BLaER1 (cell line): ENCODE data around the gene SNAP25.

Experiments used
- H3K27ac ChIP-seq: shearing (Covaris generic); formaldehyde crosslinking; 2 replicates; pipeline ENCODE4 v1.8.1; 2022
- H3K27me3 ChIP-seq: shearing (Covaris generic); formaldehyde crosslinking; 2 replicates; pipeline ENCODE4 v1.8.1; 2022
- H3K36me3 ChIP-seq: shearing (Covaris generic); formaldehyde crosslinking; 2 replicates; pipeline ENCODE4 v1.8.1; 2022
- H3K4me1 ChIP-seq: shearing (Covaris generic); formaldehyde crosslinking; 2 replicates; pipeline ENCODE4 v1.8.1; 2022
- H3K4me2 ChIP-seq: shearing (Covaris generic); formaldehyde crosslinking; 2 replicates; pipeline ENCODE4 v1.8.1; 2022
- H3K4me3 ChIP-seq: shearing (Covaris generic); formaldehyde crosslinking; 2 replicates; pipeline ENCODE4 v1.8.1; 2022
- H3K9ac ChIP-seq: shearing (Covaris generic); formaldehyde crosslinking; 2 replicates; pipeline ENCODE4 v1.8.1; 2022
- H3K9me3 ChIP-seq: shearing (Covaris generic); formaldehyde crosslinking; 2 replicates; pipeline ENCODE4 v1.8.1; 2022
- H4K20me1 ChIP-seq: shearing (Covaris generic); formaldehyde crosslinking; 2 replicates; pipeline ENCODE4 v1.8.1; 2022
- Cebpa-rat ChIP-seq: shearing (Covaris generic); IDR thresholded peaks from 2 replicates; pipeline ENCODE4 v1.8.1; 2022

SNAP25 gene

GRCh38 chr20:10344953-10345352 is 126.3 kb downstream of the SNAP25 start:
- Histone ChIP-seq H3K4me2 (no peak overlapping the region), H3K27me3 (no peaks in the 10 kb centered on the region), H3K4me3 (no peak overlapping the region), H3K36me3 (no peaks in the 10 kb centered on the region), H4K20me1 (no peaks in the 10 kb centered on the region), H3K9me3 (peaks cover 16% of the 10 kb centered on the region), H3K27ac (no peak overlapping the region), H3K9ac (no peak overlapping the region), H3K4me1 (no peaks in the 10 kb centered on the region)
- TF ChIP-seq Cebpa-rat, result no peak

DNA sequence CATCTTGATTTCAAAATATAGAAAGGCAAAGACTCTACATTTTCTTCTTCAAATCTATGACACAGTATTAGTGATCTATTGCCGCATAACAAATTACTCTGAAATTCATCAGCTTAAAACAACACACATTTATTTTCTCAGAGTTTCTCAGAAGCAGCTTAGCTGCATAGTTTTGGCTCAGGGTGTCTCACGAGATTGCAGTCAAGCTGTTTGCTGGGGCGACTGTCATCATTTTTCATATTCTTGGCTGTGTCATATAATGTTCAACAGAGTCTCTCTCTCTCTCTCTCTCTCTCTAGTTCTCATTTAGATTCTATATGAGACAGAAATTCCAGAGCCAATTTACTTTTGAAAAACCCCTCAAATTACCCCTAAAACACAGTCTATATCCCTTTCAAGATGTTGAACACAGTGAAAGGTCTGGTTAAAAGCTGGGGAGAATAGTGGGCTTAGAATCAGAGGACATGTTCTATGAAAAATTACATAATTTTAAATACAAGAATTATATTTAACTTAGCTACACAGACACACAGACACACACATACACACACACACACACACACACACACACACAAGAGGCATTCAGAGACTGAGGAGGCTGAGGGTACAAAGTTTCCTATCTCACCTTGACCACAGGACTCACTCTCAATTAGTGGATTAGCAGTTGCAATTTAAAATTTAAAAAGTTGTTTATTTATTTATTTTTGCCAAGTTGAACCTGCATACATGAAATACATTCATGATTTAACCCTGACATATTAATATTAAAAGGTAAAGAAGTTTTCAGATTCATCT is 128.7 kb downstream of the SNAP25 start:
- no peak overlapping the region for H3K4me3 ChIP-seq
- no peak for TF ChIP-seq Cebpa-rat
- no peak overlapping the region for H3K4me2 ChIP-seq
- peaks cover 9% of the 10 kb centered on the region for H3K4me1 ChIP-seq
- H3K27me3 ChIP-seq, result no peaks in the 10 kb centered on the region
- H3K9ac ChIP-seq, result no peak overlapping the region
- H3K27ac ChIP-seq, result no peak overlapping the region
- H3K36me3 ChIP-seq, result no peaks in the 10 kb centered on the region
- no peaks in the 10 kb centered on the region for H4K20me1 ChIP-seq
- H3K9me3 ChIP-seq, result peaks cover under 1% of the 10 kb centered on the region

- no peaks in the 10 kb centered on the region for H3K9me3 ChIP-seq
- peaks cover 9% of the 10 kb centered on the region for H3K4me1 ChIP-seq
- H3K27me3 ChIP-seq, result no peaks in the 10 kb centered on the region
- no peak overlapping the region for H3K9ac ChIP-seq
- no peak overlapping the region for H3K4me3 ChIP-seq
- H4K20me1 ChIP-seq, result no peaks in the 10 kb centered on the region
- H3K27ac ChIP-seq, result no peak overlapping the region
- no peak for TF ChIP-seq Cebpa-rat
- H3K36me3 ChIP-seq, result no peaks in the 10 kb centered on the region
- H3K4me2 ChIP-seq, result no peak overlapping the region
These were observed 130.5 kb downstream of the SNAP25 start for GRCh38 chr20:10349118-10349517.

DNA sequence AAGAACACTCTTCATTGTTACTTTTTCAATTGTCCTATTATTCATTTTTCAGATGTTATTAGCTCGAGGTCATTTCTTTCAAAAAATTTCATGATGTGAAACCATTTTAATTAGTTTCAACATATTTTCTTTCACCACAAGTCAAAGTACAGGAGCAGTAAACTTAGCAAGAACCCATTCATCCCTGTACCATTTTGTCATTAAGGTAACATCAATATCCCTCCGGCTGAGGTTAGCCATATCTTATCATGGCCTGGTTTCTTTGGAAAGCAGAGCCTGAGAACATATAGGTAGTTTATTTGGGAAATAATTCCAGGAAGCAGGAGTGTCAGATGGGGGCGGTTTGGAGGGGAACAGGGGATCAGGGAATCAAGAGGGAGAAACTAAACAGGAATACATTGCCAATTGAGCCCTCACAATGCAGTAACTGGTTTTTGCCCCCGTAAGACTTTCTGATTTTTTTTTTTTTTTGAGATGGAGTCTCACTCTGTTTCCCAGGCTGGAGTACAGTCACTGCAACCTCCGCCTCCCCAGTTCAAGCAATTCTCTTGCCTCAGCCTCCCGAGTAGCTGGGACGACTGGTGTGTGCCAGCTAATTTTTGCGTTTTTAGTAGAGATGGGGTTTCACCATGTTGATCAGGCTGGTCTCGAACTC is 131.7 kb downstream of the SNAP25 start:
- no peaks in the 10 kb centered on the region for H4K20me1 ChIP-seq
- no peak for TF ChIP-seq Cebpa-rat
- peaks cover 9% of the 10 kb centered on the region for H3K4me1 ChIP-seq
- H3K36me3 ChIP-seq, result no peaks in the 10 kb centered on the region
- H3K27me3 ChIP-seq, result no peaks in the 10 kb centered on the region
- H3K4me2 ChIP-seq, result peak overlapping the region; percentile 24; the same call in 1 of the 2 replicates
- H3K27ac ChIP-seq, result no peak overlapping the region
- H3K4me3 ChIP-seq, result no peak overlapping the region
- no peak overlapping the region for H3K9ac ChIP-seq
- H3K9me3 ChIP-seq, result no peaks in the 10 kb centered on the region

GRCh38 chr20:10352934-10353824 is 134.5 kb downstream of the SNAP25 start:
- H3K27me3 ChIP-seq, result no peaks in the 10 kb centered on the region
- H3K4me3 ChIP-seq, result no peak overlapping the region
- no peak overlapping the region for H3K27ac ChIP-seq
- H3K9me3 ChIP-seq, result peaks cover 7% of the 10 kb centered on the region
- H3K4me1 ChIP-seq, result peaks cover 9% of the 10 kb centered on the region
- H3K4me2 ChIP-seq, result no peak overlapping the region
- no peak overlapping the region for H3K9ac ChIP-seq
- H3K36me3 ChIP-seq, result no peaks in the 10 kb centered on the region
- no peak for TF ChIP-seq Cebpa-rat
- H4K20me1 ChIP-seq, result no peaks in the 10 kb centered on the region

- H3K4me1 ChIP-seq, result no peaks in the 10 kb centered on the region
- no peaks in the 10 kb centered on the region for H3K27me3 ChIP-seq
- H4K20me1 ChIP-seq, result no peaks in the 10 kb centered on the region
- no peaks in the 10 kb centered on the region for H3K36me3 ChIP-seq
- H3K9me3 ChIP-seq, result peaks cover 7% of the 10 kb centered on the region
- H3K4me2 ChIP-seq, result no peak overlapping the region
- H3K4me3 ChIP-seq, result no peak overlapping the region
- no peak overlapping the region for H3K9ac ChIP-seq
- TF ChIP-seq Cebpa-rat, result no peak
- no peak overlapping the region for H3K27ac ChIP-seq
These were observed 138.0 kb downstream of the SNAP25 start for GRCh38 chr20:10356628-10357027.
